H1 (cell line): ENCODE results near the gene SH2D5. TPM values are rescaled to one million over a fixed set of nuclear protein-coding genes. Genes with fewer than 3 reads are reported as not detected.

ENCODE experiments used
- CTCF ChIA-PET: fragments of 300-600 bp; sonication (Branson Sonifier 250); formaldehyde crosslinking; loops from one replicate; lab custom pipeline; 2021; ENCODE audit not compliant: partially characterized antibody; lab: Charles Lee
- POLR2A ChIA-PET: fragments of 300-600 bp; sonication (Branson Sonifier 250); formaldehyde crosslinking; loops from one replicate; lab custom pipeline; 2021; ENCODE audit warnings: inconsistent platforms; ENCODE audit not compliant: partially characterized antibody; lab: Charles Lee
- DNase-seq, 2 experiments: peaks; one replicate each; pipeline versions ENCODE4 v3.0.0 to v3.0.0-alpha.2; 2010 to 2022; ENCODE audit warnings: low spot score in 2 of 2, low read depth in 1 of 2, mixed read lengths in 1 of 2
- FAIRE-seq: peaks from 2 replicates; lab custom pipeline; 2011; peaks lifted over from hg19 to GRCh38; lab: Jason Lieb, UNC
- H2AFZ ChIP-seq: 2 replicates; pipeline ENCODE4 v1.8.1; 2012; ENCODE audit warnings: low read length, inconsistent platforms
- H2AK5ac ChIP-seq: 2 replicates; pipeline ENCODE4 v1.6.1; 2013; ENCODE audit warnings: low read depth, low read length
- H2BK120ac ChIP-seq: replicated peaks from 2 replicates; pipeline ENCODE3; 2013; ENCODE audit warnings: low read depth, low read length, inconsistent platforms
- H2BK12ac ChIP-seq: 2 replicates; pipeline ENCODE4 v1.6.1; 2013; ENCODE audit warnings: low read depth, low read length
- H2BK15ac ChIP-seq: 2 replicates; pipeline ENCODE4 v1.6.1; 2013; ENCODE audit warnings: low read length
- H2BK20ac ChIP-seq: 2 replicates; pipeline ENCODE4 v1.6.1; 2013; ENCODE audit warnings: low read length
- H2BK5ac ChIP-seq: 2 replicates; pipeline ENCODE4 v1.6.1; 2013; ENCODE audit warnings: low read depth, low read length
- H3K14ac ChIP-seq: 2 replicates; pipeline ENCODE4 v1.6.1; 2013; ENCODE audit warnings: inconsistent platforms; ENCODE audit not compliant: insufficient read length
- H3K18ac ChIP-seq: 2 replicates; pipeline ENCODE4 v1.6.1; 2013; ENCODE audit warnings: low read length; ENCODE audit errors: extremely low read depth
- H3K23ac ChIP-seq: 2 replicates; pipeline ENCODE4 v1.6.1; 2013; ENCODE audit warnings: inconsistent platforms; ENCODE audit not compliant: insufficient read length
- H3K23me2 ChIP-seq: 2 replicates; pipeline ENCODE4 v1.6.1; 2013; ENCODE audit warnings: low read depth, low read length
- H3K27ac ChIP-seq: 2 replicates; pipeline ENCODE4 v1.6.1; 2011; ENCODE audit warnings: low read depth, low read length, inconsistent platforms
- H3K27me3 ChIP-seq, 4 experiments: replicated peaks in 1 of 4; 1 replicate in 1 of 4; 2 replicates in 3 of 4; pipeline versions ENCODE4 v1.6.1 to v1.8.1; 2011 to 2013; ENCODE audit warnings: low read length in 3 of 4, mild to moderate bottlenecking in 3 of 4, inconsistent platforms in 2 of 4, mixed read lengths in 2 of 4, moderate library complexity in 1 of 4; ENCODE audit not compliant: control insufficient read depth in 3 of 4, insufficient read depth in 3 of 4; ENCODE audit errors: extremely low read depth in 1 of 4
- H3K36me3 ChIP-seq, 4 experiments: 2 replicates each; pipeline versions ENCODE4 v1.6.1 to v1.8.1; 2011 to 2013; ENCODE audit warnings: mild to moderate bottlenecking in 4 of 4, low read length in 3 of 4, moderate library complexity in 2 of 4, control low read depth in 1 of 4, inconsistent platforms in 1 of 4; ENCODE audit not compliant: insufficient read depth in 4 of 4, control insufficient read depth in 2 of 4
- H3K4ac ChIP-seq: replicated peaks from 2 replicates; pipeline ENCODE3; 2013; ENCODE audit warnings: low read length, low read depth, mixed read lengths, inconsistent platforms; ENCODE audit not compliant: insufficient read length
- H3K4me1 ChIP-seq, 4 experiments: replicated peaks in 1 of 4; 1 replicate in 1 of 4; 2 replicates in 3 of 4; pipeline versions ENCODE4 v1.6.1 to v1.8.1; 2011 to 2013; ENCODE audit warnings: low read length in 3 of 4, inconsistent platforms in 2 of 4, mixed read lengths in 1 of 4; ENCODE audit not compliant: insufficient read depth in 4 of 4, control insufficient read depth in 3 of 4
- H3K4me2 ChIP-seq, 2 experiments: 2 replicates each; pipeline versions ENCODE4 v1.6.1 to v1.8.1; 2011 to 2013; ENCODE audit warnings: low read depth in 2 of 2, low read length in 2 of 2, control low read depth in 1 of 2, inconsistent platforms in 1 of 2, mild to moderate bottlenecking in 1 of 2; ENCODE audit not compliant: insufficient read depth in 1 of 2
- H3K4me3 ChIP-seq, 4 experiments: fragments of 200-600, 300-600 bp in 1 of 4; sonication (generic), shearing (Covaris generic), sonication (Bioruptor Twin) in 1 of 4; 2 replicates each; pipeline versions ENCODE4 v1.5.1 to v1.8.1; 2011 to 2016; ENCODE audit warnings: low read length in 4 of 4, low read depth in 3 of 4, control low read depth in 2 of 4, inconsistent platforms in 2 of 4, mild to moderate bottlenecking in 2 of 4, mixed read lengths in 1 of 4, moderate library complexity in 1 of 4; ENCODE audit not compliant: insufficient read depth in 2 of 4; ENCODE audit errors: extremely low read depth in 1 of 4
- H3K56ac ChIP-seq: replicated peaks from 2 replicates; pipeline ENCODE3; 2013; ENCODE audit warnings: low read depth, mild to moderate bottlenecking, mixed read lengths, low read length, inconsistent platforms; ENCODE audit not compliant: insufficient read length
- H3K79me1 ChIP-seq: 2 replicates; pipeline ENCODE4 v1.6.1; 2013; ENCODE audit warnings: low read depth, low read length, control low read depth
- H3K79me2 ChIP-seq, 2 experiments: 2 replicates each; pipeline versions ENCODE4 v1.6.1 to v1.8.1; 2012 to 2013; ENCODE audit warnings: low read length in 2 of 2, mild to moderate bottlenecking in 2 of 2, inconsistent platforms in 1 of 2; ENCODE audit not compliant: insufficient read depth in 2 of 2, control insufficient read depth in 1 of 2
- H3K9ac ChIP-seq, 4 experiments: replicated peaks in 1 of 4; 1 replicate in 1 of 4; 2 replicates in 3 of 4; pipeline versions ENCODE4 v1.6.1 to v1.8.1; 2011 to 2013; ENCODE audit warnings: low read depth in 3 of 4, low read length in 3 of 4, control low read depth in 2 of 4, mild to moderate bottlenecking in 2 of 4, moderate library complexity in 2 of 4, inconsistent platforms in 1 of 4; ENCODE audit errors: extremely low read depth in 1 of 4
- H3K9me3 ChIP-seq, 2 experiments: 2 replicates each; pipeline versions ENCODE4 v1.6.1 to v1.8.1; 2012 to 2013; ENCODE audit warnings: mild to moderate bottlenecking in 2 of 2, moderate library complexity in 2 of 2, control low read depth in 1 of 2, inconsistent platforms in 1 of 2, low read depth in 1 of 2, low read length in 1 of 2, mixed read lengths in 1 of 2; ENCODE audit not compliant: insufficient read depth in 2 of 2
- H4K20me1 ChIP-seq, 2 experiments: replicated peaks in 1 of 2; 2 replicates each; pipeline versions ENCODE3 to v1.8.1; 2011 to 2013; ENCODE audit warnings: inconsistent platforms in 2 of 2, low read length in 2 of 2, mild to moderate bottlenecking in 1 of 2; ENCODE audit not compliant: insufficient read depth in 2 of 2, control insufficient read depth in 1 of 2
- H4K5ac ChIP-seq: 2 replicates; pipeline ENCODE4 v1.6.1; 2013; ENCODE audit warnings: low read length, low read depth, mixed read lengths, inconsistent platforms; ENCODE audit not compliant: insufficient read length
- H4K8ac ChIP-seq: 2 replicates; pipeline ENCODE4 v1.8.0; 2013; ENCODE audit warnings: mild to moderate bottlenecking, moderate library complexity, low read length, inconsistent platforms; ENCODE audit not compliant: insufficient read depth; ENCODE audit errors: extremely low read depth
- H4K91ac ChIP-seq: replicated peaks from 2 replicates; pipeline ENCODE3; 2013; ENCODE audit warnings: low read length, mixed read lengths, inconsistent platforms; ENCODE audit not compliant: insufficient read length
- BRCA1 ChIP-seq: IDR thresholded peaks from 2 replicates; pipeline ENCODE4 v1.6.1; 2012; ENCODE audit warnings: low read depth, low read length, improper control_type of control experiment
- CBX5 ChIP-seq: fragments of 300-800, 300-1000 bp; sonication (generic); IDR thresholded peaks from 2 replicates; pipeline ENCODE4 v1.7.1; 2016; ENCODE audit warnings: antibody characterized with exemption, low read length, low read depth
- EZH2 ChIP-seq: fragments of 200-600 bp; sonication (generic); IDR thresholded peaks from 2 replicates; pipeline ENCODE4 v1.7.1; 2012; ENCODE audit warnings: low read depth, mild to moderate bottlenecking, moderate library complexity, low read length, inconsistent platforms; ENCODE audit not compliant: severe bottlenecking
- FOSL1 ChIP-seq: IDR thresholded peaks from 2 replicates; pipeline ENCODE4 v1.6.1; 2011; ENCODE audit warnings: mild to moderate bottlenecking, low read depth, low read length, moderate library complexity; ENCODE audit not compliant: insufficient read depth
- JUND ChIP-seq: IDR thresholded peaks from 2 replicates; pipeline ENCODE4 v1.6.1; 2011; ENCODE audit warnings: mild to moderate bottlenecking, improper control_type of control experiment, low read length
- POLR2A ChIP-seq, 2 experiments: IDR thresholded peaks; 1 replicate in 1 of 2; 2 replicates in 1 of 2; pipeline ENCODE4 v1.6.1; 2011; ENCODE audit warnings: low read depth in 2 of 2, low read length in 2 of 2, mild to moderate bottlenecking in 2 of 2; ENCODE audit errors: control extremely low read depth in 1 of 2
- RAD21 ChIP-seq, 2 experiments: IDR thresholded peaks in 1 of 2; conservative IDR thresholded peaks in 1 of 2; 2 replicates each; pipeline ENCODE4 v1.6.1; 2011; ENCODE audit warnings: low read depth in 2 of 2, low read length in 2 of 2, improper control_type of control experiment in 1 of 2, inconsistent platforms in 1 of 2, mild to moderate bottlenecking in 1 of 2, moderate library complexity in 1 of 2
- RFX5 ChIP-seq: IDR thresholded peaks from 2 replicates; pipeline ENCODE4 v1.6.1; 2011; ENCODE audit warnings: low read depth, low read length, improper control_type of control experiment, borderline replicate concordance
- SAP30 ChIP-seq: fragments of 300-600 bp; sonication (generic); IDR thresholded peaks from 2 replicates; pipeline ENCODE4 v1.7.1; 2012; ENCODE audit warnings: low read length, moderate library complexity, mild to moderate bottlenecking, inconsistent platforms; ENCODE audit not compliant: insufficient read depth, insufficient replicate concordance
- SIN3A ChIP-seq, 2 experiments: IDR thresholded peaks in 1 of 2; conservative IDR thresholded peaks in 1 of 2; 2 replicates each; pipeline ENCODE4 v1.6.1; 2011 to 2012; ENCODE audit warnings: low read length in 2 of 2, improper control_type of control experiment in 1 of 2, low read depth in 1 of 2, mild to moderate bottlenecking in 1 of 2
- SIRT6 ChIP-seq: IDR thresholded peaks from one replicate; pipeline ENCODE4 v1.7.1; 2012; ENCODE audit warnings: low read length, inconsistent platforms
- TBP ChIP-seq: IDR thresholded peaks from 2 replicates; pipeline ENCODE4 v1.6.1; 2011; ENCODE audit warnings: low read depth, low read length, improper control_type of control experiment
- WGBS, 2 experiments: shearing (Covaris generic) in 1 of 2; methylation state at CpG; one replicate each; pipeline versions ENCODE4 v1.1.6 to v1.1.7; 2013 to 2015; ENCODE audit warnings: low lambda C conversion rate in 2 of 2, mixed read lengths in 2 of 2, inconsistent platforms in 1 of 2, low coverage in 1 of 2, missing lambda C conversion rate in 1 of 2; ENCODE audit not compliant: insufficient replicate concordance in 2 of 2, insufficient coverage in 1 of 2, insufficient read length in 1 of 2; ENCODE audit errors: extremely low coverage in 1 of 2, missing lambda C conversion rate in 1 of 2; 5-methylcytosine and 5-hydroxymethylcytosine counted together
- polyA plus RNA-seq, 7 experiments: library from polyadenylated mRNA; depleted of rRNA in 3 of 7; stranded (reverse) in 5 of 7; unstranded in 2 of 7; fragments of >200 nt in 5 of 7; fragments of 200-250 nt in 2 of 7; gene quantifications; 1 replicate in 5 of 7; 2 replicates in 1 of 7; 4 replicates in 1 of 7; pipeline versions ENCODE4 v1.2.1 to v1.2.3, GENCODE V29; 2011 to 2013; ENCODE audit warnings: missing spikeins in 2 of 7, mixed read lengths in 2 of 7
- total RNA-seq: library from RNA; stranded (reverse); fragmentation: NEBNext Ultra II Directional; extraction: Animal tissue kit (Norgen Biotek cat#: 25700); gene quantifications from 2 replicates; pipeline ENCODE4 v1.2.1, GENCODE V29; 2021
- TF ChIP-seq, protein P1 (sequence below): IDR thresholded peaks from 2 replicates; pipeline ENCODE4 v1.6.1; 2012; ENCODE audit warnings: inconsistent platforms

Gene SH2D5
- total and polyA plus RNA-seq, 2 of the 8 experiments (the other 6 are each of a cell fraction or from before 2014, with no cell fraction given): 13.2 to 18.4 TPM

DNA sequence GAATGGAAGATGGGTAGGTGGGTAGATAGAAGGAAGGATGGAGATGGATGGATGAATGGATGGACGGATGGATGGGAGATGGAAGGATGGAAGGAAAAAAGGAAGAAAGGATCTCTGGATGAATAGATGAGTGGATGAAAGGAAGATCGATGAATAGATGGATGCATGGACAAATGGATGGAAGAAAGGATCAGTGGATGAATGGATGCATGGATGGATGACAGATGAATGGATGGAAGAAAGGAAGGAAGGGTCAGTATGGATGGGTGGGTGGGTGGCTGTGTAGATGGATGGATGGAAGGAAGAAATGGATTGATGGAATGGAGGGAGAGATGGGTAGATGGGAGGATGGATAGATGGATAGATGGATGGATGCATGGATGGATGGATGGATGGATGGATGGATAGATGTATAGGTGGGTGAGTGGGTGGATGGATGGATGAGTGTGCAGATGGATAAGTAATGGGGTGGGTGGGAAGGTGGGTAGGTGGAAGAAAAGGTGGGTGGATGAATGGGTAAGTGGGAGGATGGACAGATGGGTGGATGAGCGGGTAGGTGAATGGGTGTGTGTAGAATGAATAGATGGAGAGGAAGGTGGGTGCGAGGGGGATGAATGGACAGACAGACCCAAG, 29.3 kb downstream of the SH2D5 start:
- Histone ChIP-seq H2AK5ac (no peak overlapping the region), H3K14ac (no peak overlapping the region), H2BK120ac (no peak overlapping the region), H2BK12ac (no peak overlapping the region), H3K9ac (no peak overlapping the region), H2AFZ (no peak overlapping the region), H3K9me3 (no peaks in the 10 kb centered on the region), H3K18ac (no peak overlapping the region), H3K4me2 (no peak overlapping the region), H3K79me2 (no peaks in the 10 kb centered on the region), H3K23ac (no peak overlapping the region), H3K27ac (no peak overlapping the region), H4K91ac (no peak overlapping the region), H2BK5ac (no peak overlapping the region; the same call in 1 of the 2 replicates), H4K5ac (no peak overlapping the region), H3K4me1 (no peaks in the 10 kb centered on the region), H2BK20ac (no peak overlapping the region), H2BK15ac (no peak overlapping the region), H3K23me2 (peaks cover 8% of the 10 kb centered on the region; the same call in 1 of the 2 replicates), H3K27me3 (no peaks in the 10 kb centered on the region), H4K20me1 (peaks cover 0 to 14% of the 10 kb centered on the region in 2 experiments), H3K79me1 (no peaks in the 10 kb centered on the region), H4K8ac (no peak overlapping the region), H3K36me3 (no peaks in the 10 kb centered on the region; a peak in 2 of 8 replicates), H3K56ac (peak overlapping the region; percentile 77), H3K4me3 (no peak overlapping the region), H3K4ac (no peak overlapping the region)
- DNase-seq (no peak), FAIRE-seq (no peak)
- 90 to 100% methylated on average over 4 of the region's 4 CpGs for WGBS, 2 experiments
- ChIA-PET CTCF (interaction anchor here (0.6 kb wide), 1 partner anchor 62 kb away, joined by 3 read pairs; no protein-coding TSS in a partner anchor), POLR2A (interaction anchor here (1.0 kb wide), 1 partner anchor 35 kb away, joined by 3 read pairs; no protein-coding TSS in a partner anchor)
- TF ChIP-seq SAP30: no peak
- no peak for TF ChIP-seq FOSL1
- TF ChIP-seq CBX5: no peak
- TF ChIP-seq BRCA1: no peak
- no peak for TF ChIP-seq RFX5
- TF ChIP-seq, protein P1, sequence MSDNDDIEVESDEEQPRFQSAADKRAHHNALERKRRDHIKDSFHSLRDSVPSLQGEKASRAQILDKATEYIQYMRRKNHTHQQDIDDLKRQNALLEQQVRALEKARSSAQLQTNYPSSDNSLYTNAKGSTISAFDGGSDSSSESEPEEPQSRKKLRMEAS: no peak
- no peak for TF ChIP-seq SIRT6
- TF ChIP-seq JUND: no peak
- no peak for TF ChIP-seq EZH2
- no peak for TF ChIP-seq RAD21 (IDR thresholded peaks at IDR 0.05 in 1 of 2, conservative IDR thresholded peaks at IDR 0.05 in 1 of 2; ENCODE audit: low read depth in 2 of 2, low read length in 2 of 2)
- no peak for TF ChIP-seq SIN3A (conservative IDR thresholded peaks at IDR 0.05 in 1 of 2, IDR thresholded peaks at IDR 0.05 in 1 of 2; ENCODE audit: low read depth in 1 of 2, low read length in 2 of 2)
- TF ChIP-seq POLR2A (IDR thresholded peaks at IDR 0.05; ENCODE audit: control extremely low read depth in 1 of 2, low read depth in 2 of 2, low read length in 2 of 2): no peak
- TF ChIP-seq TBP: no peak
